OCI-LY1 (cell line): Measurements from ENCODE around the gene ADAM19.

Source experiments
- EZH2 ChIP-seq: fragments of 200-600 bp; sonication (generic), shearing (Covaris generic); IDR thresholded peaks from 2 replicates; pipeline ENCODE4 v1.8.0; 2017; ENCODE audit warnings: borderline replicate concordance, mixed run types, mild to moderate bottlenecking, antibody characterized with exemption, low read length, moderate library complexity, mixed read lengths
- TF ChIP-seq, protein P1 (sequence below): fragments of 200-600 bp; sonication (generic), shearing (Covaris generic); IDR thresholded peaks from 2 replicates; pipeline ENCODE4 v1.5.1; 2017; ENCODE audit warnings: mild to moderate bottlenecking, antibody characterized with exemption, low read length, moderate library complexity, mixed read lengths

DNA sequence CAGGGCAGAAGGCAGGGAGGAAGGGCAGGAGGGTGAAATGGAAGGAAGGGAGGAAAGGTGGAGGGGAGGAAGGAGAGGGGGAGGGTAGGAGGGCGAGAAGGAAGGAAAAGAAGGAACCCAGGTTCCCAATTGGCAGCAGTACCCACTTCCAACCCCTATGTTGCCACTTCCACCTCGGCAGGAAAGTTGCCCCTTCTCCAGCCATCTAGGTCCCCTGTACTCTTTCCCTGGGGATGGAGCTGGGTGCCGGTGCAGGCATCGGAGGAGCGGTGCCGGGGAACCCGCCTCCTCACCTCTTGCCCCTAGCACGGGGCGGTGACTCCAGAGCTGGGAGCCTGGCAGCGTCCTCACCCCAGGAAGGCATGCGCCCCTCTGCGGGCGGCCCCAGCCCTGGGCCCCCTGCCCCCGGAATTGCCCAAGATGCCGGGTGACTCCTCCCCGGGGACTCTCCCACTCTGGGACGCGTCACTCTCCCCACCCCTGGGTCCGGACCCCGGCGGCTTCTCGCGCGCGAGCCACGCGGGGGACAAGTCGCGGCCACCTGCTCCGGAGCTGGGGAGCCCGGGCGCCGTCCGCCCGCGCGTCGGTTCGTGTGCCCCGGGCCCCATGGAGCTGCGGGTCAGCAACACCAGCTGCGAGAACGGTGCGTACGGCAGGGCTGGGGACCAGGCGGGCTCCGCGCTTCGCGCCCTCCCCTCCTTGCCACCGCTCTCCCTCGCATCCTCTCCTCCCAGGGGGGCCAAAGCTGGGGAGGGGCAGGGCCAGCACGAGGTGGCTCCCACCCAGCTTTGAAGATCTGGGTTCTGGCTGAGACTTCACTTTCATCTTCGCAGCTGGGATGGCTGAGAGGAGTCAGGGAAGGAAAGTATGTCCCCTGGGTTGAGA, 115.6 kb downstream of the ADAM19 start, which contains the start of gene NIPAL4:
- TF ChIP-seq, protein P1, sequence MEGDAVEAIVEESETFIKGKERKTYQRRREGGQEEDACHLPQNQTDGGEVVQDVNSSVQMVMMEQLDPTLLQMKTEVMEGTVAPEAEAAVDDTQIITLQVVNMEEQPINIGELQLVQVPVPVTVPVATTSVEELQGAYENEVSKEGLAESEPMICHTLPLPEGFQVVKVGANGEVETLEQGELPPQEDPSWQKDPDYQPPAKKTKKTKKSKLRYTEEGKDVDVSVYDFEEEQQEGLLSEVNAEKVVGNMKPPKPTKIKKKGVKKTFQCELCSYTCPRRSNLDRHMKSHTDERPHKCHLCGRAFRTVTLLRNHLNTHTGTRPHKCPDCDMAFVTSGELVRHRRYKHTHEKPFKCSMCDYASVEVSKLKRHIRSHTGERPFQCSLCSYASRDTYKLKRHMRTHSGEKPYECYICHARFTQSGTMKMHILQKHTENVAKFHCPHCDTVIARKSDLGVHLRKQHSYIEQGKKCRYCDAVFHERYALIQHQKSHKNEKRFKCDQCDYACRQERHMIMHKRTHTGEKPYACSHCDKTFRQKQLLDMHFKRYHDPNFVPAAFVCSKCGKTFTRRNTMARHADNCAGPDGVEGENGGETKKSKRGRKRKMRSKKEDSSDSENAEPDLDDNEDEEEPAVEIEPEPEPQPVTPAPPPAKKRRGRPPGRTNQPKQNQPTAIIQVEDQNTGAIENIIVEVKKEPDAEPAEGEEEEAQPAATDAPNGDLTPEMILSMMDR = no peak
- TF ChIP-seq EZH2 = no peak
